ENCODE data around the gene BDH1.

- TF ChIP-seq CTCF (conservative IDR thresholded peaks at IDR 0.05 in 1 of 2, IDR thresholded peaks at IDR 0.05 in 1 of 2; ENCODE audit: extremely low read depth in 1 of 2, insufficient read depth in 1 of 2, low read depth in 1 of 2, low read length in 2 of 2), result no peak
- TF ChIP-seq EZH2 (IDR thresholded peaks at IDR 0.05; ENCODE audit: borderline replicate concordance, low read length), result no peak
These were observed 3.9 kb upstream of the BDH1 start for GRCh38 chr3:197559651-197560050.
